Rectal smooth muscle tissue (tissue), 1 donor: ENCODE results near the gene NOP58.
"Not testable (repeated sequence)": the region's sequence is repeated elsewhere in the genome, so short reads cannot be mapped to it uniquely, and the experiment has no call there.

ENCODE experiments used
- H3K27ac ChIP-seq: one replicate; pipeline ENCODE4 v1.7.0; 2013; ENCODE audit warnings: low read depth, low read length, inconsistent platforms
- H3K27me3 ChIP-seq: one replicate; pipeline ENCODE4 v1.7.0; 2013; ENCODE audit warnings: low read length; ENCODE audit not compliant: control insufficient read depth, insufficient read depth
- H3K36me3 ChIP-seq: one replicate; pipeline ENCODE4 v1.7.0; 2013; ENCODE audit warnings: low read length; ENCODE audit not compliant: control insufficient read depth, insufficient read depth
- H3K4me1 ChIP-seq: one replicate; pipeline ENCODE4 v1.7.0; 2013; ENCODE audit warnings: low read length; ENCODE audit not compliant: control insufficient read depth, insufficient read depth
- H3K4me3 ChIP-seq: one replicate; pipeline ENCODE4 v1.7.0; 2013; ENCODE audit warnings: low read length
- H3K9ac ChIP-seq: one replicate; pipeline ENCODE4 v1.7.0; 2013; ENCODE audit warnings: low read length

NOP58 gene

GRCh38 chr2:202276078-202276720 lies 10.6 kb downstream of the NOP58 start:
- not testable (repeated sequence) for H3K27ac ChIP-seq, H3K4me1 ChIP-seq, H3K4me3 ChIP-seq, H3K9ac ChIP-seq, H3K27me3 ChIP-seq, H3K36me3 ChIP-seq

- Histone ChIP-seq H3K4me3 (no peak overlapping the region), H3K27ac (no peak overlapping the region), H3K27me3 (no peaks in the 10 kb centered on the region), H3K36me3 (peaks cover 10% of the 10 kb centered on the region), H3K4me1 (no peaks in the 10 kb centered on the region), H3K9ac (no peak overlapping the region)
Measured at GRCh38 chr2:202278036-202278760, 12.6 kb downstream of the NOP58 start.

GRCh38 chr2:202278944-202279343 lies 13.4 kb downstream of the NOP58 start:
- Histone ChIP-seq H3K27ac (no peak overlapping the region), H3K27me3 (no peaks in the 10 kb centered on the region), H3K4me3 (no peak overlapping the region), H3K9ac (no peak overlapping the region), H3K36me3 (peaks cover 10% of the 10 kb centered on the region), H3K4me1 (no peaks in the 10 kb centered on the region)

DNA sequence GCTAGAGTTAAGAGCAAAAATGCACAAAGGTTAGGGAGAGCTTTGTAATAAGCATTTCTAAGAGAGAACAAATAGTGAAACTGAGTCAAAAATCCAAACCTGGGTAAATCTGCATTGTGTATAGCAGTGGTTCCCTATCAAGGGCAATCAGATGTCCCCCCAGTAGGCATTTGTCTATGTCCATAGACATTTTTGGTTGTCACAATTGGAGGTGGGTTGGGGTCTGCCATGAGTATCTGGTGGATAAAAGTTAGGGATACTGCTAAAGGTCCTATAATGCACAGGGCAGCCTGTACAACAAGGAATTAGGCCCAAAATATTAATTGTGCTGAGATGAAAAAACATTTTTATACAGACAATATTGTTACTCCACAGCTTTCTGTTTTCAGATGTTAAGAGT lies 21.0 kb downstream of the NOP58 start:
- Histone ChIP-seq H3K36me3 (peaks cover 27% of the 10 kb centered on the region), H3K27me3 (no peaks in the 10 kb centered on the region)

GRCh38 chr2:202289394-202290204 lies 24.0 kb downstream of the NOP58 start:
- Histone ChIP-seq H3K4me3 (no peak overlapping the region), H3K36me3 (peaks cover 24% of the 10 kb centered on the region), H3K27me3 (no peaks in the 10 kb centered on the region), H3K9ac (no peak overlapping the region), H3K27ac (no peak overlapping the region), H3K4me1 (no peaks in the 10 kb centered on the region)

More for the DNA sequence above, 21.0 kb downstream of the NOP58 start:
- Histone ChIP-seq H3K4me3 (no peak overlapping the region), H3K27ac (no peak overlapping the region), H3K4me1 (no peaks in the 10 kb centered on the region), H3K9ac (no peak overlapping the region)

- H3K36me3 ChIP-seq, result peaks cover 19% of the 10 kb centered on the region
- no peak overlapping the region for H3K4me3 ChIP-seq
- no peak overlapping the region for H3K27ac ChIP-seq
- no peaks in the 10 kb centered on the region for H3K4me1 ChIP-seq
- H3K27me3 ChIP-seq, result no peaks in the 10 kb centered on the region
- H3K9ac ChIP-seq, result no peak overlapping the region
Measured at GRCh38 chr2:202290316-202290715, 24.8 kb downstream of the NOP58 start.

GRCh38 chr2:202290970-202291369 lies 25.4 kb downstream of the NOP58 start:
- Histone ChIP-seq H3K9ac (no peak overlapping the region), H3K4me3 (no peak overlapping the region), H3K27ac (no peak overlapping the region), H3K4me1 (no peaks in the 10 kb centered on the region), H3K27me3 (no peaks in the 10 kb centered on the region), H3K36me3 (peaks cover 19% of the 10 kb centered on the region)

- Histone ChIP-seq H3K9ac (no peak overlapping the region), H3K27me3 (no peaks in the 10 kb centered on the region), H3K36me3 (peaks cover 12% of the 10 kb centered on the region), H3K4me3 (no peak overlapping the region), H3K27ac (no peak overlapping the region), H3K4me1 (no peaks in the 10 kb centered on the region)
Measured at GRCh38 chr2:202299712-202300111, 34.1 kb downstream of the NOP58 start.

GRCh38 chr2:202306034-202306433 lies 40.5 kb downstream of the NOP58 start:
- H3K27me3 ChIP-seq, result no peaks in the 10 kb centered on the region
- no peak overlapping the region for H3K9ac ChIP-seq
- no peaks in the 10 kb centered on the region for H3K4me1 ChIP-seq
- H3K4me3 ChIP-seq, result no peak overlapping the region
- peaks cover 4% of the 10 kb centered on the region for H3K36me3 ChIP-seq
- H3K27ac ChIP-seq, result no peak overlapping the region

DNA sequence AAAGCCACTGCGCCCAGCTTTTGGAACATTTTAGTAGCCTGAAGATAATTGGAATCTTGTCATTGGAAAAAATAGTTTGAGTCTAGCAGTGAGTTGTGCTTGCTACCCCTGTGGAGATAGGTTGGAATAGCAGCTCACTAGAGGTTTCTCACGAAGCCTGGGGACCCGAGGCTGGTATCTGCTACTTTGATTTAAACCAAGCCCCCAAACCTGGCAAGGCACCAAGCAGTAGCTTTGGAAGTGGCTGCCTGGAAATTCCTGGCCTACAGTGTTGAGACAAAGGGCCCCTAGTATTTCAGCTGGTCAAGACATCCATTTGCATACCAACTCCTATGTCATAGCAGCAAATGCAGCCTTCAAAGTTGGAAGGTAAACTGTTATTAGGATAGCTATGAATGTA lies 42.1 kb downstream of the NOP58 start:
- Histone ChIP-seq H3K36me3 (peaks cover 6% of the 10 kb centered on the region), H3K4me3 (no peak overlapping the region), H3K27ac (no peak overlapping the region), H3K27me3 (no peaks in the 10 kb centered on the region), H3K4me1 (no peaks in the 10 kb centered on the region), H3K9ac (no peak overlapping the region)

DNA sequence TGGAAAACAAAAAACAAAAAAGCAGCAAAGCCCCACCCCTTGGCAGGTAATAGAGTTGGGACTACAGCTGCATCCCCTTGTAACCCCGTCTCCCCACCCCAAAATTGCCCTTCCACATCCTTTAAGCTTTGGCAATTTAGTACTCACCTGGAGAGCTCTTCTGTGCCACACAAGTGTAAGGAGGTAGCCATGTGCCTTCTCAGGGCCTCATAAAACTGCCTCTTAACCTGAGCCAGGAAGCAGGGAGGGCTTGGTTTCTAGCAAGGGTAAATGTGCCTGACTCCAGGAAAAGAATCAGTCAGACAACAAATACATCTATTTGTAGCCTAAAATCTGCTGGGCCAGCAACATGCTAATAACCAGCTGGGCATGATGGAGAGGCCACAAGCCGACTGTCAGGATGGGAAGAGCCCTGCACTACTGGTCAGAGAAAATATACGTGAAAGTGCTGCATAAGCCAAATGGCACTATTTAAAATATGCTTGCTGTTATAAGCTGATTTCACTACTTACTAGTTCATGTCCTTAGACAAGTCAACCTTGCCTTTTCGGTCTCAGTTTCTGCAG lies 46.3 kb downstream of the NOP58 start:
- Histone ChIP-seq H3K27me3 (no peaks in the 10 kb centered on the region), H3K4me1 (no peaks in the 10 kb centered on the region), H3K4me3 (no peak overlapping the region), H3K36me3 (peaks cover 3% of the 10 kb centered on the region), H3K9ac (no peak overlapping the region), H3K27ac (no peak overlapping the region)

- H3K36me3 ChIP-seq, result peaks cover 3% of the 10 kb centered on the region
- no peak overlapping the region for H3K27ac ChIP-seq
- H3K27me3 ChIP-seq, result no peaks in the 10 kb centered on the region
- no peak overlapping the region for H3K9ac ChIP-seq
- no peak overlapping the region for H3K4me3 ChIP-seq
- H3K4me1 ChIP-seq, result peaks cover 7% of the 10 kb centered on the region
Measured at GRCh38 chr2:202314116-202314515, 48.6 kb downstream of the NOP58 start.
